Thoracic aorta (tissue), 2 donors: ENCODE results near the gene GLT1D1. TPM values are rescaled to one million over a fixed set of nuclear protein-coding genes. Genes with fewer than 3 reads are reported as not detected.

ENCODE experiments used
- ATAC-seq: fragments of 150-250 bp; one replicate; pipeline ENCODE4 v1.8.0; 2017; ENCODE audit warnings: low read depth; ENCODE audit not compliant: insufficient number of reproducible peaks, low FRiP score
- DNase-seq: peaks from one replicate; pipeline ENCODE4 v3.0.0-alpha.2; 2020; ENCODE audit warnings: low spot score
- H3K27ac ChIP-seq, 2 donors: fragments of 200-600 bp; sonication (generic); 1 replicate in 1 of 2; 2 replicates in 1 of 2; pipeline ENCODE4 v1.5.1; 2016; ENCODE audit warnings: mild to moderate bottlenecking in 2 of 2, moderate library complexity in 2 of 2
- H3K27me3 ChIP-seq: fragments of 200-600 bp; sonication (generic); replicated peaks from 2 replicates; pipeline ENCODE4 v1.6.0; 2016; ENCODE audit warnings: mild to moderate bottlenecking; ENCODE audit not compliant: insufficient read depth
- H3K36me3 ChIP-seq: fragments of 200-600 bp; sonication (generic); one replicate; pipeline ENCODE4 v1.5.1; 2016
- H3K4me1 ChIP-seq, 2 donors: fragments of 200-600 bp; sonication (generic); 1 replicate in 1 of 2; 2 replicates in 1 of 2; pipeline versions ENCODE4 v1.5.1 to v1.6.0; 2016; ENCODE audit warnings: low read depth in 2 of 2, mild to moderate bottlenecking in 1 of 2; ENCODE audit not compliant: control insufficient read depth in 1 of 2
- H3K4me3 ChIP-seq: fragments of 200-600 bp; sonication (generic); 2 replicates; pipeline ENCODE4 v1.5.1; 2016; ENCODE audit warnings: mild to moderate bottlenecking
- H3K9me3 ChIP-seq: fragments of 200-600 bp; sonication (generic); 2 replicates; pipeline ENCODE4 v1.5.1; 2016
- total RNA-seq, 2 donors: library from RNA; depleted of rRNA; stranded (reverse); fragments of >200 nt; gene quantifications; one replicate each; pipeline versions ENCODE4 v1.1.0 to v1.2.3, GENCODE V29; 2016
- TF ChIP-seq, protein P1 (sequence below): fragments of 200-600 bp; sonication (generic); IDR thresholded peaks from one replicate; pipeline ENCODE4 v1.5.1; 2019; ENCODE audit warnings: antibody characterized with exemption

GLT1D1 gene
- total RNA-seq, 2 donors from 2014 or later: 0.68 to 0.85 TPM

DNA sequence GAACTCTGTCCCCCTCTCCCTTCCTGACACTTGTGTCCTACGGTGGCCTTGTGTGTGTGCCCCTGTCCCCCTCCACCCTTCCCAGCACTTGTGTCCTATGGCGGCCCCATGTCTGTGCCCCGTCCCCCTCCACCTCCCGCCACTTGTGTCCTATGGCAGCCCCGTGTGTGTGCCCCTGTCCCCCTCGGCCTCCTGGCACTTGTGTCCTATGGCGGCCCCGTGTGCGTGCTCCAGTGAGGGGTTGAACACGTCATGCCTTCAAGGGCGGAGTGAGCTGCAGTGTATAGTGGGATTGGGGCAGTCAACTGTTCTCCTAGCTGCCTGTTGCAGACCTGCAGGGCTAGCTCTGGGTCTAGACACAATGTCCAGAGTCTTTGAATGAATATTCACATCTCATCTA, 108.7 kb downstream of the GLT1D1 start:
- H3K4me3 ChIP-seq: no peak overlapping the region
- H3K27me3 ChIP-seq: no peaks in the 10 kb centered on the region
- no peaks in the 10 kb centered on the region for H3K9me3 ChIP-seq
- DNase-seq (no peak), ATAC-seq (no peak)
- TF ChIP-seq, protein P1, sequence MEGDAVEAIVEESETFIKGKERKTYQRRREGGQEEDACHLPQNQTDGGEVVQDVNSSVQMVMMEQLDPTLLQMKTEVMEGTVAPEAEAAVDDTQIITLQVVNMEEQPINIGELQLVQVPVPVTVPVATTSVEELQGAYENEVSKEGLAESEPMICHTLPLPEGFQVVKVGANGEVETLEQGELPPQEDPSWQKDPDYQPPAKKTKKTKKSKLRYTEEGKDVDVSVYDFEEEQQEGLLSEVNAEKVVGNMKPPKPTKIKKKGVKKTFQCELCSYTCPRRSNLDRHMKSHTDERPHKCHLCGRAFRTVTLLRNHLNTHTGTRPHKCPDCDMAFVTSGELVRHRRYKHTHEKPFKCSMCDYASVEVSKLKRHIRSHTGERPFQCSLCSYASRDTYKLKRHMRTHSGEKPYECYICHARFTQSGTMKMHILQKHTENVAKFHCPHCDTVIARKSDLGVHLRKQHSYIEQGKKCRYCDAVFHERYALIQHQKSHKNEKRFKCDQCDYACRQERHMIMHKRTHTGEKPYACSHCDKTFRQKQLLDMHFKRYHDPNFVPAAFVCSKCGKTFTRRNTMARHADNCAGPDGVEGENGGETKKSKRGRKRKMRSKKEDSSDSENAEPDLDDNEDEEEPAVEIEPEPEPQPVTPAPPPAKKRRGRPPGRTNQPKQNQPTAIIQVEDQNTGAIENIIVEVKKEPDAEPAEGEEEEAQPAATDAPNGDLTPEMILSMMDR: no peak
- no peak overlapping the region for H3K27ac ChIP-seq
- H3K4me1 ChIP-seq: no peaks in the 10 kb centered on the region
- no peaks in the 10 kb centered on the region for H3K36me3 ChIP-seq

DNA sequence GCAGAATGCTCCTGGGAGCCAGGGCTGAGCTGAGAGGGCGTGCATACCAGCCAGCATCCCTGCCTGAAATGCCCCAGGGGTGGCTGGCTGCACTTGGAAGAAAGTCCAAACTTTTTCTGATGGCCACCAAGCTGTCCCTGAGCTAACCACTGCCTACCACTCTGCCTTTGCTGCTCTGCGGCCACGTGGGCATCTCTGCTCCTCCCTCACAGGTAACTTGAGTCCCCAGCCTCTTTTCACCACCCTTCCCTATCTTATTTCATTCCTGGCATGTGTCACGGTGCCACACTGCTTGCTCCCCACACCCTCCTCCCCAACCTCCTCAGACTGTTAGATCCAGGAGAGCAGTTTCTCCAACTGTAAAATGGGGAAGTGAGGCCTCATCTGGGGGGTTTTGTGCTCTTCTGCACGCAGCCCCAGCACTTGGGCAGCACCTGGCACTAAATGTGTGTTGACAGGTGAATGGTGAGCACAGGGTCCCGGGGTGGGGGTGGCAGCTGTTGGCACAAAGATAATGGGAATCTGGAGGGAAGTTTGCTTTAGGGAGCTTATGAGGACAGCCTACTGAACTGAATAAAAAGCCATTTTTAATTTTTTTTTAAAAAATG, 113.0 kb downstream of the GLT1D1 start:
- Histone ChIP-seq H3K4me3 (no peak overlapping the region), H3K9me3 (no peaks in the 10 kb centered on the region), H3K36me3 (no peaks in the 10 kb centered on the region), H3K4me1 (no peaks in the 10 kb centered on the region), H3K27me3 (no peaks in the 10 kb centered on the region), H3K27ac (no peak overlapping the region)
- DNase-seq (no peak), ATAC-seq (no peak)
- TF ChIP-seq, protein P1: no peak

DNA sequence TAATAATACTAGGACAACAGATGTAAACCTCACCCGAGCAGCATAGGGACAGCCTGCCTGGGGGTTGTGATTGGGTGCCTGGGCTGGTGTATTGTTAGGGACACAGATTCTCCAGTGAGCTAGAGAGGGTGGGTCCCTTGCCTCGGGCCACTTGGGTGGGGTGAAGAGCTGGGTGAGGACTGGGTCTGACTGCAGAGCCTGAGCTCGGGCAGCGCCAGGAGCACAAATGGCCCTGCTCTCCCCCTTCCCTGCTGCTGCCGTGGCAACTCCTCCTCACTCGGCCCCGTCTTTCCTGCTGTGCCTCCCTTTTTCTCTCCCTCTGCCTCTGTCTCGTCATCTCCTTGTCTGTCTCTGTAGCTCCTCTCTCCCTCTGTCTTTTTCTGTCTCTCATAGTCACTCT, 115.4 kb downstream of the GLT1D1 start:
- Histone ChIP-seq H3K4me3 (no peak overlapping the region), H3K27me3 (no peaks in the 10 kb centered on the region), H3K27ac (no peak overlapping the region), H3K4me1 (no peaks in the 10 kb centered on the region), H3K9me3 (no peaks in the 10 kb centered on the region), H3K36me3 (no peaks in the 10 kb centered on the region)
- DNase-seq: no peak
- TF ChIP-seq, protein P1: no peak
- no peak for ATAC-seq

DNA sequence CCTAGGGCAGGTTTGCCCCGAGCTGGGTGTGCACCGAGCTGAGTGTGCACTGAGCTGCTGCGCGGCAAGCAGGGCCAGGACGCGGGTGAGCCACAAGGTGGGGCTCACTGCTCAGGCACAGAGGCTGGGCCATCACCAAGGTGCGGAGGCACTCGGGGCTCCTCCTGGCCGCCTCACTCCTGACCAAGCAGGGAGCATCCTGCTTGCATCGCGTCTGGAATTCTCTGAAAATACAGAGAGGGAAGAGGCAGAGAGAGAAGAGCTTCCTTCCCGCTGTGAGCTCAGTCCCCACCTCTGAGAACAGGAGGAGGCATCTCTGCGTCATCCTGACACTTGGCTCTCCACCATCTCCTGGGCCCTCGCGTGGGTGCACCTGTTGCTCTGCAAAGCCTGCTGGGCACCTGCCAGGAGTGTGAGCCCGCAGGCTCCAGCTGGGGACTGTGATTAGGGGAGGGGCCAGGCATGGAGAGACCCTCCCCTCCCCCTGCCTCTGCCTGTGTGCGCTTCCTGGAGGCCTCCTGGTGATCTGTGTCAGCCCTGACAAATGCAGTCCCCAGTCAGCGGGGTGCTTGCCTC, 116.3 kb downstream of the GLT1D1 start:
- DNase-seq (no peak), ATAC-seq (no peak)
- no peaks in the 10 kb centered on the region for H3K4me1 ChIP-seq
- H3K36me3 ChIP-seq: no peaks in the 10 kb centered on the region
- no peaks in the 10 kb centered on the region for H3K9me3 ChIP-seq
- H3K27me3 ChIP-seq: no peaks in the 10 kb centered on the region
- TF ChIP-seq, protein P1: no peak
- no peak overlapping the region for H3K4me3 ChIP-seq
- no peak overlapping the region for H3K27ac ChIP-seq

- H3K9me3 ChIP-seq: no peaks in the 10 kb centered on the region
- H3K27ac ChIP-seq: no peak overlapping the region
- no peak overlapping the region for H3K4me3 ChIP-seq
- no peaks in the 10 kb centered on the region for H3K27me3 ChIP-seq
- H3K36me3 ChIP-seq: no peaks in the 10 kb centered on the region
- no peaks in the 10 kb centered on the region for H3K4me1 ChIP-seq
- DNase-seq (no peak), ATAC-seq (no peak)
- TF ChIP-seq, protein P1: no peak
Observed at GRCh38 chr12:128970110-128970509, 116.8 kb downstream of the GLT1D1 start.
